Stimulated activated CD8-positive, alpha-beta memory T cell treated with anti-CD3 and anti-CD28 coated beads, Interleukin-15, amount 100 ng/mL, for 1 hour (primary cell): ENCODE data around the gene ARHGEF7.
"Not testable (repeated sequence)": the region's sequence is repeated elsewhere in the genome, so short reads cannot be mapped to it uniquely, and the experiment has no call there.

Experiments
- DNase-seq: peaks from one replicate; pipeline ENCODE4 v3.0.0-alpha.2; 2020; ENCODE audit warnings: low read depth

The ARHGEF7 gene

GRCh38 chr13:111171629-111172028 is 56.5 kb downstream of the ARHGEF7 start:
- DNase-seq, result no peak

GRCh38 chr13:111174377-111175114 is 59.4 kb downstream of the ARHGEF7 start:
- DNase-seq, result no peak

- no peak for DNase-seq
Measured at GRCh38 chr13:111175372-111175771, 60.3 kb downstream of the ARHGEF7 start.

- DNase-seq, result no peak
Measured at GRCh38 chr13:111175935-111176334, 60.8 kb downstream of the ARHGEF7 start.

- no peak for DNase-seq
Measured at GRCh38 chr13:111176421-111176820, 61.3 kb downstream of the ARHGEF7 start.

- no peak for DNase-seq
Measured at GRCh38 chr13:111177081-111177711, 62.1 kb downstream of the ARHGEF7 start.

GRCh38 chr13:111177921-111178320 is 62.8 kb downstream of the ARHGEF7 start:
- no peak for DNase-seq

GRCh38 chr13:111178402-111178801 is 63.3 kb downstream of the ARHGEF7 start:
- DNase-seq, result no peak

GRCh38 chr13:111179908-111180760 is 65.0 kb downstream of the ARHGEF7 start:
- DNase-seq, result no peak

GRCh38 chr13:111181977-111182376 is 66.9 kb downstream of the ARHGEF7 start:
- no peak for DNase-seq

GRCh38 chr13:111183087-111183645 is 68.1 kb downstream of the ARHGEF7 start:
- no peak for DNase-seq

GRCh38 chr13:111183959-111184358 is 68.8 kb downstream of the ARHGEF7 start:
- DNase-seq, result no peak

- DNase-seq, result no peak
Measured at GRCh38 chr13:111184458-111185401, 69.6 kb downstream of the ARHGEF7 start.

GRCh38 chr13:111186305-111186935 is 71.3 kb downstream of the ARHGEF7 start:
- DNase-seq, result no peak

GRCh38 chr13:111187960-111188541 is 72.9 kb downstream of the ARHGEF7 start:
- DNase-seq, result no peak

GRCh38 chr13:111189064-111189505 is 74.0 kb downstream of the ARHGEF7 start:
- DNase-seq, result peak; percentile 27

- DNase-seq, result not testable (repeated sequence)
Measured at GRCh38 chr13:111189516-111189915, 74.4 kb downstream of the ARHGEF7 start.

GRCh38 chr13:111193223-111193622 is 78.1 kb downstream of the ARHGEF7 start:
- DNase-seq, result not testable (repeated sequence)

GRCh38 chr13:111194651-111195050 is 79.5 kb downstream of the ARHGEF7 start:
- DNase-seq, result not testable (repeated sequence)

GRCh38 chr13:111198732-111199378 is 83.7 kb downstream of the ARHGEF7 start:
- not testable (repeated sequence) for DNase-seq
